IPS-NIHi7 (cell line): ENCODE measurements around the gene GDPD3.

ENCODE experiments used
- DNase-seq: peaks from one replicate; pipeline ENCODE4 v3.0.0; 2012; ENCODE audit warnings: mixed read lengths; ENCODE audit errors: extremely low spot score

Gene GDPD3

GRCh38 chr16:30054959-30055553 is 58.3 kb downstream of the GDPD3 start:
- peak; percentile 78 for DNase-seq
